ENCODE results near the gene TDRD12. TPM values are rescaled to one million over a fixed set of nuclear protein-coding genes. Genes with fewer than 3 reads are reported as not detected.

TDRD12 gene
- total and polyA plus RNA-seq, 2 experiments from 2014 or later: 0.68 to 2.8 TPM

GRCh38 chr19:32781280-32781679 lies 61.7 kb downstream of the TDRD12 start:
- H3K9me2 ChIP-seq (ENCODE audit: insufficient read depth): no peaks in the 10 kb centered on the region
- H3K27me3 ChIP-seq (ENCODE audit: insufficient read depth): no peaks in the 10 kb centered on the region
- TF ChIP-seq, protein P1, sequence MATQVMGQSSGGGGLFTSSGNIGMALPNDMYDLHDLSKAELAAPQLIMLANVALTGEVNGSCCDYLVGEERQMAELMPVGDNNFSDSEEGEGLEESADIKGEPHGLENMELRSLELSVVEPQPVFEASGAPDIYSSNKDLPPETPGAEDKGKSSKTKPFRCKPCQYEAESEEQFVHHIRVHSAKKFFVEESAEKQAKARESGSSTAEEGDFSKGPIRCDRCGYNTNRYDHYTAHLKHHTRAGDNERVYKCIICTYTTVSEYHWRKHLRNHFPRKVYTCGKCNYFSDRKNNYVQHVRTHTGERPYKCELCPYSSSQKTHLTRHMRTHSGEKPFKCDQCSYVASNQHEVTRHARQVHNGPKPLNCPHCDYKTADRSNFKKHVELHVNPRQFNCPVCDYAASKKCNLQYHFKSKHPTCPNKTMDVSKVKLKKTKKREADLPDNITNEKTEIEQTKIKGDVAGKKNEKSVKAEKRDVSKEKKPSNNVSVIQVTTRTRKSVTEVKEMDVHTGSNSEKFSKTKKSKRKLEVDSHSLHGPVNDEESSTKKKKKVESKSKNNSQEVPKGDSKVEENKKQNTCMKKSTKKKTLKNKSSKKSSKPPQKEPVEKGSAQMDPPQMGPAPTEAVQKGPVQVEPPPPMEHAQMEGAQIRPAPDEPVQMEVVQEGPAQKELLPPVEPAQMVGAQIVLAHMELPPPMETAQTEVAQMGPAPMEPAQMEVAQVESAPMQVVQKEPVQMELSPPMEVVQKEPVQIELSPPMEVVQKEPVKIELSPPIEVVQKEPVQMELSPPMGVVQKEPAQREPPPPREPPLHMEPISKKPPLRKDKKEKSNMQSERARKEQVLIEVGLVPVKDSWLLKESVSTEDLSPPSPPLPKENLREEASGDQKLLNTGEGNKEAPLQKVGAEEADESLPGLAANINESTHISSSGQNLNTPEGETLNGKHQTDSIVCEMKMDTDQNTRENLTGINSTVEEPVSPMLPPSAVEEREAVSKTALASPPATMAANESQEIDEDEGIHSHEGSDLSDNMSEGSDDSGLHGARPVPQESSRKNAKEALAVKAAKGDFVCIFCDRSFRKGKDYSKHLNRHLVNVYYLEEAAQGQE (IDR thresholded peaks at IDR 0.05; ENCODE audit: unreplicated experiment): no peak
- no peak for TF ChIP-seq CREB1 (CRISPR knock-in tag; IDR thresholded peaks at IDR 0.05; ENCODE audit: low read depth)
- TF ChIP-seq, protein P2, sequence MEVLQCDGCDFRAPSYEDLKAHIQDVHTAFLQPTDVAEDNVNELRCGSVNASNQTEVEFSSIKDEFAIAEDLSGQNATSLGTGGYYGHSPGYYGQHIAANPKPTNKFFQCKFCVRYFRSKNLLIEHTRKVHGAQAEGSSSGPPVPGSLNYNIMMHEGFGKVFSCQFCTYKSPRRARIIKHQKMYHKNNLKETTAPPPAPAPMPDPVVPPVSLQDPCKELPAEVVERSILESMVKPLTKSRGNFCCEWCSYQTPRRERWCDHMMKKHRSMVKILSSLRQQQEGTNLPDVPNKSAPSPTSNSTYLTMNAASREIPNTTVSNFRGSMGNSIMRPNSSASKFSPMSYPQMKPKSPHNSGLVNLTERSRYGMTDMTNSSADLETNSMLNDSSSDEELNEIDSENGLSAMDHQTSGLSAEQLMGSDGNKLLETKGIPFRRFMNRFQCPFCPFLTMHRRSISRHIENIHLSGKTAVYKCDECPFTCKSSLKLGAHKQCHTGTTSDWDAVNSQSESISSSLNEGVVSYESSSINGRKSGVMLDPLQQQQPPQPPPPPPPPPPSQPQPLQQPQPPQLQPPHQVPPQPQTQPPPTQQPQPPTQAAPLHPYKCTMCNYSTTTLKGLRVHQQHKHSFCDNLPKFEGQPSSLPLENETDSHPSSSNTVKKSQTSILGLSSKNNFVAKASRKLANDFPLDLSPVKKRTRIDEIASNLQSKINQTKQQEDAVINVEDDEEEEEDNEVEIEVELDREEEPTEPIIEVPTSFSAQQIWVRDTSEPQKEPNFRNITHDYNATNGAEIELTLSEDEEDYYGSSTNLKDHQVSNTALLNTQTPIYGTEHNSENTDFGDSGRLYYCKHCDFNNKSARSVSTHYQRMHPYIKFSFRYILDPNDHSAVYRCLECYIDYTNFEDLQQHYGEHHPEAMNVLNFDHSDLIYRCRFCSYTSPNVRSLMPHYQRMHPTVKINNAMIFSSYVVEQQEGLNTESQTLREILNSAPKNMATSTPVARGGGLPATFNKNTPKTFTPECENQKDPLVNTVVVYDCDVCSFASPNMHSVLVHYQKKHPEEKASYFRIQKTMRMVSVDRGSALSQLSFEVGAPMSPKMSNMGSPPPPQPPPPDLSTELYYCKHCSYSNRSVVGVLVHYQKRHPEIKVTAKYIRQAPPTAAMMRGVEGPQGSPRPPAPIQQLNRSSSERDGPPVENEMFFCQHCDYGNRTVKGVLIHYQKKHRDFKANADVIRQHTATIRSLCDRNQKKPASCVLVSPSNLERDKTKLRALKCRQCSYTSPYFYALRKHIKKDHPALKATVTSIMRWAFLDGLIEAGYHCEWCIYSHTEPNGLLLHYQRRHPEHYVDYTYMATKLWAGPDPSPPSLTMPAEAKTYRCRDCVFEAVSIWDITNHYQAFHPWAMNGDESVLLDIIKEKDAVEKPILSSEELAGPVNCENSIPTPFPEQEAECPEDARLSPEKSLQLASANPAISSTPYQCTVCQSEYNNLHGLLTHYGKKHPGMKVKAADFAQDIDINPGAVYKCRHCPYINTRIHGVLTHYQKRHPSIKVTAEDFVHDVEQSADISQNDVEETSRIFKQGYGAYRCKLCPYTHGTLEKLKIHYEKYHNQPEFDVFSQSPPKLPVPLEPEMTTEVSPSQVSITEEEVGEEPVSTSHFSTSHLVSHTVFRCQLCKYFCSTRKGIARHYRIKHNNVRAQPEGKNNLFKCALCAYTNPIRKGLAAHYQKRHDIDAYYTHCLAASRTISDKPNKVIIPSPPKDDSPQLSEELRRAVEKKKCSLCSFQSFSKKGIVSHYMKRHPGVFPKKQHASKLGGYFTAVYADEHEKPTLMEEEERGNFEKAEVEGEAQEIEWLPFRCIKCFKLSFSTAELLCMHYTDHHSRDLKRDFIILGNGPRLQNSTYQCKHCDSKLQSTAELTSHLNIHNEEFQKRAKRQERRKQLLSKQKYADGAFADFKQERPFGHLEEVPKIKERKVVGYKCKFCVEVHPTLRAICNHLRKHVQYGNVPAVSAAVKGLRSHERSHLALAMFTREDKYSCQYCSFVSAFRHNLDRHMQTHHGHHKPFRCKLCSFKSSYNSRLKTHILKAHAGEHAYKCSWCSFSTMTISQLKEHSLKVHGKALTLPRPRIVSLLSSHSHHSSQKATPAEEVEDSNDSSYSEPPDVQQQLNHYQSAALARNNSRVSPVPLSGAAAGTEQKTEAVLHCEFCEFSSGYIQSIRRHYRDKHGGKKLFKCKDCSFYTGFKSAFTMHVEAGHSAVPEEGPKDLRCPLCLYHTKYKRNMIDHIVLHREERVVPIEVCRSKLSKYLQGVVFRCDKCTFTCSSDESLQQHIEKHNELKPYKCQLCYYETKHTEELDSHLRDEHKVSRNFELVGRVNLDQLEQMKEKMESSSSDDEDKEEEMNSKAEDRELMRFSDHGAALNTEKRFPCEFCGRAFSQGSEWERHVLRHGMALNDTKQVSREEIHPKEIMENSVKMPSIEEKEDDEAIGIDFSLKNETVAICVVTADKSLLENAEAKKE (CRISPR knock-in tag; IDR thresholded peaks at IDR 0.05): no peak
- TF ChIP-seq ZNF331 (CRISPR knock-in tag; IDR thresholded peaks at IDR 0.05; ENCODE audit: low read depth): no peak
- no peak for TF ChIP-seq ETS1 (IDR thresholded peaks at IDR 0.05)
- TF ChIP-seq, protein P3, sequence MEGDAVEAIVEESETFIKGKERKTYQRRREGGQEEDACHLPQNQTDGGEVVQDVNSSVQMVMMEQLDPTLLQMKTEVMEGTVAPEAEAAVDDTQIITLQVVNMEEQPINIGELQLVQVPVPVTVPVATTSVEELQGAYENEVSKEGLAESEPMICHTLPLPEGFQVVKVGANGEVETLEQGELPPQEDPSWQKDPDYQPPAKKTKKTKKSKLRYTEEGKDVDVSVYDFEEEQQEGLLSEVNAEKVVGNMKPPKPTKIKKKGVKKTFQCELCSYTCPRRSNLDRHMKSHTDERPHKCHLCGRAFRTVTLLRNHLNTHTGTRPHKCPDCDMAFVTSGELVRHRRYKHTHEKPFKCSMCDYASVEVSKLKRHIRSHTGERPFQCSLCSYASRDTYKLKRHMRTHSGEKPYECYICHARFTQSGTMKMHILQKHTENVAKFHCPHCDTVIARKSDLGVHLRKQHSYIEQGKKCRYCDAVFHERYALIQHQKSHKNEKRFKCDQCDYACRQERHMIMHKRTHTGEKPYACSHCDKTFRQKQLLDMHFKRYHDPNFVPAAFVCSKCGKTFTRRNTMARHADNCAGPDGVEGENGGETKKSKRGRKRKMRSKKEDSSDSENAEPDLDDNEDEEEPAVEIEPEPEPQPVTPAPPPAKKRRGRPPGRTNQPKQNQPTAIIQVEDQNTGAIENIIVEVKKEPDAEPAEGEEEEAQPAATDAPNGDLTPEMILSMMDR (conservative IDR thresholded peaks at IDR 0.05; ENCODE audit: low read depth in 2 of 2): no peak
- TF ChIP-seq JUNB (IDR thresholded peaks at IDR 0.05; ENCODE audit: unreplicated experiment): no peak
- no peak for TF ChIP-seq POLR2AphosphoS5 (IDR thresholded peaks at IDR 0.05; ENCODE audit: low read depth)
- no peak for TF ChIP-seq EZH2 (IDR thresholded peaks at IDR 0.05; ENCODE audit: low read depth, unreplicated experiment)
- no peak for TF ChIP-seq ZNF114 (CRISPR knock-in tag; IDR thresholded peaks at IDR 0.05)
- no peak for TF ChIP-seq EZH2phosphoT487 (IDR thresholded peaks at IDR 0.05; ENCODE audit: unreplicated experiment)
- TF ChIP-seq STAT1 (IDR thresholded peaks at IDR 0.05; ENCODE audit: unreplicated experiment): no peak
- no peak for TF ChIP-seq NANOG (IDR thresholded peaks at IDR 0.05; ENCODE audit: borderline replicate concordance)
- H3K4me2 ChIP-seq: no peak overlapping the region
- H3K4me1 ChIP-seq (ENCODE audit: insufficient read depth): no peaks in the 10 kb centered on the region
- DNase-seq (ENCODE audit: low spot score) (no peak), ATAC-seq (no peak)
- no peak overlapping the region for H3K4me3 Mint-ChIP-seq
- no peak overlapping the region for H2AFZ ChIP-seq
- no peaks in the 10 kb centered on the region for H3K79me2 ChIP-seq (replicated peaks; ENCODE audit: insufficient read depth)
- peaks cover 17% of the 10 kb centered on the region for H3K9me3 Mint-ChIP-seq
- H3K27me3 Mint-ChIP-seq (ENCODE audit: insufficient read depth, low read depth, poor library complexity): peaks cover 4% of the 10 kb centered on the region
- H3K36me3 ChIP-seq (ENCODE audit: insufficient read depth): no peaks in the 10 kb centered on the region
- no peak overlapping the region for H3K27ac ChIP-seq (ENCODE audit: low read depth)
- peaks cover 9% of the 10 kb centered on the region for H3K36me3 Mint-ChIP-seq (ENCODE audit: low read depth)
- no peaks in the 10 kb centered on the region for H4K20me1 ChIP-seq (replicated peaks; ENCODE audit: insufficient read depth)
- H3K4me3 ChIP-seq: no peak overlapping the region
- H3F3A ChIP-seq (replicated peaks; ENCODE audit: low read depth): no peaks in the 10 kb centered on the region
- H3K27ac Mint-ChIP-seq: no peak overlapping the region
- H3K4me1 Mint-ChIP-seq: peaks cover 11% of the 10 kb centered on the region
